ENCODE measurements around the gene ZNF136. TPM values are rescaled to one million over a fixed set of nuclear protein-coding genes. Genes with fewer than 3 reads are reported as not detected.
A peak's percentile ranks its signal among the peaks of the same experiment; 100 is the strongest.

ZNF136 gene
- total and polyA plus RNA-seq, 9 of the 15 experiments (the other 6 are each of a cell fraction or from before 2014, with no cell fraction given): 1.0 to 5.3 (median 3.1) TPM

GRCh38 chr19:12139885-12140544, 22.9 kb upstream of the ZNF136 start, which contains the start of gene ZNF20 (continued):
- TF ChIP-seq ZFX (CRISPR knock-in tag; IDR thresholded peaks at IDR 0.05): peak; percentile 84
- no peak for TF ChIP-seq NFE2 (IDR thresholded peaks at IDR 0.05; ENCODE audit: low read depth)
- peak; percentile 31; the same call in 1 of the 2 replicates for TF ChIP-seq ZNF511 (CRISPR knock-in tag; IDR thresholded peaks at IDR 0.05)
- no peak for TF ChIP-seq KLF10 (CRISPR knock-in tag; IDR thresholded peaks at IDR 0.05)
- TF ChIP-seq HINFP (tag; conservative IDR thresholded peaks at IDR 0.05; ENCODE audit: low read depth): no peak
- no peak for TF ChIP-seq TBL1XR1 (IDR thresholded peaks at IDR 0.05; ENCODE audit: low read length in 2 of 2)
- TF ChIP-seq ZZZ3 (IDR thresholded peaks at IDR 0.05): no peak
- peak; percentile 30 for TF ChIP-seq EP400 (IDR thresholded peaks at IDR 0.05)
- no peak for TF ChIP-seq PTBP1 (IDR thresholded peaks at IDR 0.05; ENCODE audit: low read depth, low read length)
- TF ChIP-seq BRCA1 (IDR thresholded peaks at IDR 0.05): no peak
- TF ChIP-seq BRCA1 (CRISPR knock-in tag; IDR thresholded peaks at IDR 0.05): no peak
- peak; percentile 48 for TF ChIP-seq PBX2 (CRISPR knock-in tag; IDR thresholded peaks at IDR 0.05; ENCODE audit: low read depth)
- TF ChIP-seq PBX2 (tag; conservative IDR thresholded peaks at IDR 0.05; ENCODE audit: low read depth): peak; percentile 84
- TF ChIP-seq POLR2A (conservative IDR thresholded peaks at IDR 0.05): peak; percentile 65
- TF ChIP-seq VEZF1 (CRISPR knock-in tag; IDR thresholded peaks at IDR 0.05): peak; percentile 62
- TF ChIP-seq KDM2B (CRISPR knock-in tag; IDR thresholded peaks at IDR 0.05): no peak
- TF ChIP-seq ELF4 (CRISPR knock-in tag; IDR thresholded peaks at IDR 0.05): 0 out of 2 replicates have a peak, but pooled peaks have one; percentile 46

Measured in K562 (cell line).